PC-3 (cell line): Measurements from ENCODE around the gene FARS2. TPM values are rescaled to one million over a fixed set of nuclear protein-coding genes. Genes with fewer than 3 reads are reported as not detected.
"Not testable (repeated sequence)": the region's sequence is repeated elsewhere in the genome, so short reads cannot be mapped to it uniquely, and the experiment has no call there.

Experiments
- ATAC-seq: fragments of 200-7000 bp; cut with Tn5 transposase; 2 replicates; pipeline ENCODE4 v1.9.1; 2020; ENCODE audit warnings: mild to moderate bottlenecking, moderate library complexity
- BruUV-seq: library from RNA; stranded (reverse); fragments of 400-500 nt; replicated peaks from 2 replicates; lab custom pipeline; 2021; lab: Mats Ljungman, UMichigan
- CTCF ChIA-PET: fragments of 300-600 bp; sonication (Branson Sonifier 250); formaldehyde crosslinking; loops from one replicate; lab custom pipeline; 2022; ENCODE audit warnings: antibody characterized with exemption; lab: Charles Lee
- POLR2A ChIA-PET: fragments of 300-600 bp; sonication (Branson Sonifier 250); formaldehyde crosslinking; loops from one replicate; lab custom pipeline; 2022; ENCODE audit warnings: antibody characterized with exemption; ENCODE audit not compliant: unreplicated experiment; lab: Charles Lee
- DNase-seq: peaks from one replicate; pipeline ENCODE4 v3.0.0-alpha.2; 2015
- H2AFZ ChIP-seq: fragments of 300-600 bp; sonication (generic); 2 replicates; pipeline ENCODE4 v1.6.0; 2016; ENCODE audit warnings: antibody characterized with exemption, low read length
- H3F3A ChIP-seq: fragments of 300-600 bp; sonication (generic); one replicate; pipeline ENCODE4 v1.6.0; 2017; ENCODE audit warnings: antibody characterized with exemption, low read length, control low read depth, mild to moderate bottlenecking; ENCODE audit not compliant: unreplicated experiment
- H3K27ac ChIP-seq: fragments of 300-600 bp; sonication (generic); 2 replicates; pipeline ENCODE4 v1.5.1; 2016; ENCODE audit warnings: mild to moderate bottlenecking, low read length
- H3K27me3 ChIP-seq: fragments of 300-600 bp; sonication (generic); 2 replicates; pipeline ENCODE4 v1.6.1; 2016; ENCODE audit warnings: low read length, mixed read lengths
- H3K36me3 ChIP-seq: fragments of 300-600 bp; sonication (generic); 2 replicates; pipeline ENCODE4 v1.6.1; 2016; ENCODE audit warnings: low read depth, mixed run types, low read length, mixed read lengths
- H3K4me1 ChIP-seq: fragments of 300-600 bp; sonication (generic); 2 replicates; pipeline ENCODE4 v1.5.1; 2016; ENCODE audit warnings: low read length; ENCODE audit not compliant: insufficient read depth
- H3K4me2 ChIP-seq: fragments of 300-600 bp; sonication (generic); 2 replicates; pipeline ENCODE4 v1.6.0; 2016; ENCODE audit warnings: low read length
- H3K4me3 ChIP-seq: fragments of 300-600 bp; sonication (generic); 2 replicates; pipeline ENCODE4 v1.5.1; 2016; ENCODE audit warnings: mild to moderate bottlenecking, low read length, mixed read lengths
- H3K79me2 ChIP-seq: fragments of 300-600 bp; sonication (generic); 2 replicates; pipeline ENCODE4 v1.6.1; 2017; ENCODE audit warnings: low read length, mixed read lengths
- H3K9ac ChIP-seq: fragments of 300-600 bp; sonication (generic); 2 replicates; pipeline ENCODE4 v1.6.0; 2016; ENCODE audit warnings: mild to moderate bottlenecking, low read length
- H3K9me2 ChIP-seq: fragments of 300-600 bp; sonication (generic); replicated peaks from 2 replicates; pipeline ENCODE4 v1.6.1; 2016; ENCODE audit warnings: mixed run types, low read length, mixed read lengths
- H3K9me3 ChIP-seq: fragments of 300-600 bp; sonication (generic); 2 replicates; pipeline ENCODE4 v1.6.1; 2016; ENCODE audit warnings: low read length, mixed read lengths
- H4K20me1 ChIP-seq: fragments of 300-600 bp; sonication (generic); 2 replicates; pipeline ENCODE4 v1.6.1; 2016; ENCODE audit warnings: low read length, mixed read lengths
- EZH2 ChIP-seq: fragments of 300-600 bp; sonication (generic); IDR thresholded peaks from one replicate; pipeline ENCODE4 v1.6.1; 2017; ENCODE audit warnings: antibody characterized with exemption, mild to moderate bottlenecking, low read length; ENCODE audit not compliant: unreplicated experiment
- EZH2phosphoT487 ChIP-seq: fragments of 300-600 bp; sonication (generic); IDR thresholded peaks from 2 replicates; pipeline ENCODE4 v1.6.1; 2018; ENCODE audit warnings: mild to moderate bottlenecking, antibody characterized with exemption, low read length, borderline replicate concordance
- intact Hi-C: fragments of 100-400 bp; cut with micrococcal nuclease; formaldehyde crosslinking; loops from 2 replicates; pipeline ENCODE4 v1.9.0; 2023
- total RNA-seq: library from RNA; depleted of rRNA; stranded (reverse); fragments of >200 nt; gene quantifications from 2 replicates; pipeline ENCODE4 v1.2.3, GENCODE V29; 2014
- TF ChIP-seq, protein P1 (sequence below): fragments of 300-600 bp; sonication (generic); conservative IDR thresholded peaks from 2 replicates; pipeline ENCODE4 v1.5.1; 2017; ENCODE audit warnings: antibody characterized with exemption, low read depth, mild to moderate bottlenecking, low read length

Gene FARS2
- total RNA-seq, 1 experiment from 2014 or later, result 23.0 TPM

DNA sequence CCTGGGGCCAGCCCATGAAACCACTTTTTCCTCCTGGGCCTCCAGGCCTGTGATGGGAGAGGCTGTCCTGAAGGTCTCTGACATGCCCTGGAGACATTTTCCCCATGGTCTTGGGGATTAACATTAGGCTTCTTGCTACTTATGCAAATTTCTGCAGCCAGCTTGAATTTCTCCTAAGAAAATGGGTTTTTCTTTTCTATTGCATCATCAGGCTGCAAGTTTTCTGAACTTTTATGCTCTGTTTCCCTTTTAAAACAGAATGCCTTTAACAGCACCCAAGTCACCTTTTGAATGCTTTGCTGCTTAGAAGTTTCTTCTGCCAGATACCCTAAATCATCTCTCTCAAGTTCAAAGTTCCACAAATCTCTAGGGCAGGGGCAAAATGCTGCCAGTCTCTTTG is 535.2 kb downstream of the FARS2 start:
- H3K27me3 ChIP-seq, H4K20me1 ChIP-seq, H3K9ac ChIP-seq, BruUV-seq, DNase-seq, CTCF ChIA-PET, H3K4me1 ChIP-seq, intact Hi-C loops, H3K9me3 ChIP-seq, H3K4me3 ChIP-seq, POLR2A ChIA-PET, H3K9me2 ChIP-seq, H3K79me2 ChIP-seq, H3F3A ChIP-seq, ATAC-seq, H3K36me3 ChIP-seq, H2AFZ ChIP-seq, H3K27ac ChIP-seq, H3K4me2 ChIP-seq: not testable (repeated sequence)

DNA sequence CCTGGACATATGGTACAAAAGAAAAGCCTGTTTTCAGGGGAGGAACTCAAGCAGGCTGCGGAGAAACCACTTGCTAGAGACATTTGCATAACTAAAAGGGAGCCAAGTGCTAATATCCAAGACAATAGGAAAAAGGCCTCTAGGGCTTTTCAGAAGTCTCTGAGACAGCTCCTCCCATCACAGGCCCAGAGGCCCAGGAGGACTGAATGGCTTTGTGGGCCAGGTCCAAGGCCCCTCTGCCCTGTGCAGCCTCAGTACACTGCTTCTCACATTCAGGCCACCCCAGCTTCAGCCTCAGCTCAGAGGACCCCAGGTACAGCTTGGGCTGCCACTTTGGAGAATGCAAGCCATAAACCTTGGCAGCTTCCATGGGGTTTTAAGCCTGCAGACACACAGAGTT is 545.1 kb downstream of the FARS2 start:
- H3K27ac ChIP-seq, POLR2A ChIA-PET, ATAC-seq, CTCF ChIA-PET, H3K9me3 ChIP-seq, H2AFZ ChIP-seq, H3K79me2 ChIP-seq, BruUV-seq, H3F3A ChIP-seq, H3K36me3 ChIP-seq, H4K20me1 ChIP-seq, H3K4me2 ChIP-seq, H3K27me3 ChIP-seq, H3K4me1 ChIP-seq, H3K9me2 ChIP-seq, H3K4me3 ChIP-seq, intact Hi-C loops, H3K9ac ChIP-seq, DNase-seq: not testable (repeated sequence)

DNA sequence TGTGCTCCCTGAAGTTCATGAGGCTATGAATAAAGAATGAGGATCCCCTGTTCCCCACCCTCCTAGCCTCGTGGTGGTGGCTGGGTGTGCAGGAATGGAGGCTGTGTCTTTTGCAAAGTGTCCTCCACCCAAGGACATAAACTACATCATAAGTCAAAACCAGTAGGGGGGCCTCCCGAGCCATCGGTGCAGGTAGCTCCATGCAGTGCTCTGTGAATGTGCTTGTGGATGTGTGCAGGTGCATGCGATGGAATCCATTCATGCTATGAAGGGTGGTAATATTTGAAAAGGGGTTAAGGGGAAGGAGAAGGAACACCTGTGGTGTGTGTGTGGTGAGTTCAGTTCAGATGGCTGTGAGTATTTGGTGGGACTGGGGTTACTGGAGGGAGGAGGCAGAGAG is 548.1 kb downstream of the FARS2 start:
- H3K36me3 ChIP-seq, result no peaks in the 10 kb centered on the region
- no peaks in the 10 kb centered on the region for H3K4me1 ChIP-seq
- H3K9me2 ChIP-seq, result no peaks in the 10 kb centered on the region
- H3K27me3 ChIP-seq, result no peaks in the 10 kb centered on the region
- POLR2A ChIA-PET, result no interaction called here
- DNase-seq, result no peak
- no TSS peak for BruUV-seq
- H3K27ac ChIP-seq, result no peak overlapping the region
- no peaks in the 10 kb centered on the region for H3K9me3 ChIP-seq
- intact Hi-C loops, result no loop called here
- ATAC-seq, result no peak
- TF ChIP-seq EZH2phosphoT487, result no peak
- no peak for TF ChIP-seq EZH2
- TF ChIP-seq, protein P1, sequence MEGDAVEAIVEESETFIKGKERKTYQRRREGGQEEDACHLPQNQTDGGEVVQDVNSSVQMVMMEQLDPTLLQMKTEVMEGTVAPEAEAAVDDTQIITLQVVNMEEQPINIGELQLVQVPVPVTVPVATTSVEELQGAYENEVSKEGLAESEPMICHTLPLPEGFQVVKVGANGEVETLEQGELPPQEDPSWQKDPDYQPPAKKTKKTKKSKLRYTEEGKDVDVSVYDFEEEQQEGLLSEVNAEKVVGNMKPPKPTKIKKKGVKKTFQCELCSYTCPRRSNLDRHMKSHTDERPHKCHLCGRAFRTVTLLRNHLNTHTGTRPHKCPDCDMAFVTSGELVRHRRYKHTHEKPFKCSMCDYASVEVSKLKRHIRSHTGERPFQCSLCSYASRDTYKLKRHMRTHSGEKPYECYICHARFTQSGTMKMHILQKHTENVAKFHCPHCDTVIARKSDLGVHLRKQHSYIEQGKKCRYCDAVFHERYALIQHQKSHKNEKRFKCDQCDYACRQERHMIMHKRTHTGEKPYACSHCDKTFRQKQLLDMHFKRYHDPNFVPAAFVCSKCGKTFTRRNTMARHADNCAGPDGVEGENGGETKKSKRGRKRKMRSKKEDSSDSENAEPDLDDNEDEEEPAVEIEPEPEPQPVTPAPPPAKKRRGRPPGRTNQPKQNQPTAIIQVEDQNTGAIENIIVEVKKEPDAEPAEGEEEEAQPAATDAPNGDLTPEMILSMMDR, result no peak
- no peak overlapping the region for H3K9ac ChIP-seq
- no peaks in the 10 kb centered on the region for H3F3A ChIP-seq
- no peaks in the 10 kb centered on the region for H3K79me2 ChIP-seq
- no peak overlapping the region for H3K4me2 ChIP-seq
- H3K4me3 ChIP-seq, result no peak overlapping the region
- H2AFZ ChIP-seq, result no peak overlapping the region
- no peaks in the 10 kb centered on the region for H4K20me1 ChIP-seq
- CTCF ChIA-PET, result no interaction called here

DNA sequence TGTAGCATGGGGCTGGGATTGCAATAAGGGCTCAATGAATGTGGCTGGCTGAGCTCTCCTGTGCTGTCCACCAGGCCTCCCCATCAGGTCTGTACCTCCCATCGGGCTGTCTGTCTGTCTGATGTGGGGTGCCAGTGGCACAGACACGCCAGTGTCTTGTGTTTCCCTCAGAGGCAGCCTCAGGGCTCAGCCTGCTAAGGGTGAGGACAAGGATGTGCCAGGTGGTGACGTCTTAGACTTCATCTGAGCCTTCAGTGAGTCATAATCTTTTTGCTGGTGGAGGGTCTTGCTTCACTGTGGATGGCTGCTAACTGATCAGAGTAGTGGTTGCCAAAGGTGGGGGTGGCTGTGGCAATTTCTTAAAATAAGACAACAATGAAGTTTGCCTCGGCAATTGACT is 550.7 kb downstream of the FARS2 start:
- H3K36me3 ChIP-seq, result no peaks in the 10 kb centered on the region
- no peaks in the 10 kb centered on the region for H3F3A ChIP-seq
- intact Hi-C loops, result no loop called here
- DNase-seq (no peak), ATAC-seq (no peak)
- H3K4me3 ChIP-seq, result no peak overlapping the region
- H3K4me2 ChIP-seq, result no peak overlapping the region
- no peak overlapping the region for H3K27ac ChIP-seq
- H2AFZ ChIP-seq, result no peak overlapping the region
- TF ChIP-seq, protein P1, result no peak
- TF ChIP-seq EZH2, result no peak
- no TSS peak for BruUV-seq
- no peaks in the 10 kb centered on the region for H4K20me1 ChIP-seq
- no peaks in the 10 kb centered on the region for H3K79me2 ChIP-seq
- H3K9me2 ChIP-seq, result no peaks in the 10 kb centered on the region
- CTCF ChIA-PET, result no interaction called here
- peaks cover 15% of the 10 kb centered on the region for H3K27me3 ChIP-seq
- H3K9me3 ChIP-seq, result no peaks in the 10 kb centered on the region
- H3K4me1 ChIP-seq, result no peaks in the 10 kb centered on the region
- no peak overlapping the region for H3K9ac ChIP-seq
- POLR2A ChIA-PET, result no interaction called here
